WTC11 (cell line): ENCODE data around the gene ITLN1.

Source experiments
- CTCF ChIP-seq: fragments of 200-600 bp; IDR thresholded peaks from 2 replicates; pipeline ENCODE4 v1.8.0; 2022; ENCODE audit warnings: antibody characterized with exemption
- TP53 ChIP-seq: sonication (generic); formaldehyde crosslinking; IDR thresholded peaks from 2 replicates; pipeline ENCODE4 v1.8.1; 2023; ENCODE audit warnings: mild to moderate bottlenecking, missing genetic modification reagents
- USF2 ChIP-seq: sonication (generic); formaldehyde crosslinking; IDR thresholded peaks from 2 replicates; pipeline ENCODE4 v1.8.1; 2023; ENCODE audit warnings: mild to moderate bottlenecking, missing genetic modification reagents, moderate library complexity

- TF ChIP-seq USF2 (no peak), TP53 (CRISPR knock-in tag) (no peak), CTCF (no peak)
These were observed 401 bp downstream of the ITLN1 start for GRCh38 chr1:160884579-160884978.
